GM12878 (cell line): ENCODE data around the gene TNFAIP3. TPM values are rescaled to one million over a fixed set of nuclear protein-coding genes. Genes with fewer than 3 reads are reported as not detected.

ENCODE experiments used
- ATAC-seq: fragments of 200-7000 bp; cut with Tn5 transposase; 3 replicates; pipeline ENCODE4 v1.9.1; 2020; ENCODE audit warnings: mild to moderate bottlenecking, moderate library complexity
- BruUV-seq: library from RNA; stranded (reverse); fragments of 400-500 nt; replicated peaks from 2 replicates; lab custom pipeline; 2021; lab: Mats Ljungman, UMichigan
- CTCF ChIA-PET: fragments of 300-600 bp; sonication (Branson Sonifier 250); formaldehyde crosslinking; extraction: SDS; loops from one replicate; lab custom pipeline; 2021; ENCODE audit warnings: inconsistent platforms; lab: Yijun Ruan, JAX
- POLR2A ChIA-PET: fragments of 350-600 bp; formaldehyde crosslinking; extraction: SDS; loops from one replicate; lab custom pipeline; 2021; ENCODE audit warnings: inconsistent platforms; lab: Charles Lee
- RAD21 ChIA-PET: fragments of 300-600 bp; sonication (Branson Sonifier 250); formaldehyde crosslinking; loops from one replicate; lab custom pipeline; 2023; ENCODE audit warnings: antibody characterized with exemption; ENCODE audit not compliant: unreplicated experiment; lab: Charles Lee
- SMC1A ChIA-PET: fragments of 300-600 bp; sonication (Branson Sonifier 250); formaldehyde crosslinking; loops from one replicate; lab custom pipeline; 2023; ENCODE audit not compliant: unreplicated experiment, uncharacterized antibody; lab: Charles Lee
- DNase-seq: peaks from one replicate; pipeline ENCODE4 v3.0.0-alpha.2; 2011; ENCODE audit warnings: low read depth, low spot score
- FAIRE-seq: peaks from 3 replicates; lab custom pipeline; 2011; peaks lifted over from hg19 to GRCh38; lab: Jason Lieb, UNC
- H2AFZ ChIP-seq: 2 replicates; pipeline ENCODE4 v1.6.0; 2011; ENCODE audit warnings: low read depth, low read length, control low read depth; ENCODE audit not compliant: control insufficient read depth
- H3K27ac ChIP-seq: 2 replicates; pipeline ENCODE4 v1.5.1; 2011; ENCODE audit warnings: control low read depth; ENCODE audit not compliant: control insufficient read depth, insufficient read depth
- H3K27me3 ChIP-seq, 2 experiments: replicated peaks in 1 of 2; 2 replicates each; pipeline versions ENCODE4 v1.6.0 to v1.6.1; 2011; ENCODE audit warnings: low read length in 1 of 2; ENCODE audit not compliant: control insufficient read depth in 2 of 2, insufficient read depth in 2 of 2
- H3K36me3 ChIP-seq, 2 experiments: 2 replicates each; pipeline ENCODE4 v1.5.1; 2011; ENCODE audit warnings: low read length in 1 of 2; ENCODE audit not compliant: control insufficient read depth in 2 of 2, insufficient read depth in 2 of 2
- H3K4me1 ChIP-seq: 2 replicates; pipeline ENCODE4 v1.6.1; 2011; ENCODE audit warnings: mild to moderate bottlenecking, low read length, moderate library complexity, mixed read lengths; ENCODE audit not compliant: control insufficient read depth, insufficient read depth
- H3K4me2 ChIP-seq: 2 replicates; pipeline ENCODE4 v1.6.0; 2011; ENCODE audit warnings: control low read depth; ENCODE audit not compliant: control insufficient read depth, insufficient read depth
- H3K4me3 ChIP-seq: fragments of 200-600 bp; sonication (generic); 2 replicates; pipeline ENCODE4 v1.5.1; 2016
- H3K79me2 ChIP-seq: 2 replicates; pipeline ENCODE4 v1.6.0; 2011; ENCODE audit warnings: low read length; ENCODE audit not compliant: control insufficient read depth, insufficient read depth
- H3K9ac ChIP-seq: 2 replicates; pipeline ENCODE4 v1.8.0; 2011; ENCODE audit warnings: low read length, control low read depth, mixed read lengths; ENCODE audit not compliant: control insufficient read depth, insufficient read depth
- H3K9me3 ChIP-seq: replicated peaks from 3 replicates; pipeline ENCODE4 v1.5.1; 2011; ENCODE audit warnings: mild to moderate bottlenecking, low read length; ENCODE audit not compliant: control insufficient read depth, insufficient read depth
- H4K20me1 ChIP-seq: 2 replicates; pipeline ENCODE4 v1.6.0; 2011; ENCODE audit not compliant: control insufficient read depth, insufficient read depth
- FOS ChIP-seq: IDR thresholded peaks from 3 replicates; pipeline ENCODE4 v1.6.1; 2011; ENCODE audit warnings: borderline replicate concordance; ENCODE audit not compliant: insufficient read length; ENCODE audit errors: extremely low read depth
- HCFC1 ChIP-seq: fragments of 150-350 bp; IDR thresholded peaks from 2 replicates; pipeline ENCODE4 v1.6.1; 2014; ENCODE audit warnings: low read length
- KAT2A ChIP-seq: conservative IDR thresholded peaks from 2 replicates; pipeline ENCODE4 v1.6.1; 2011; ENCODE audit warnings: low read depth, low read length; ENCODE audit not compliant: control insufficient read depth
- MAX ChIP-seq: IDR thresholded peaks from 2 replicates; pipeline ENCODE4 v1.6.1; 2012; ENCODE audit warnings: low read depth, low read length, improper control_type of control experiment
- NR2C1 ChIP-seq: fragments of 450-650 bp; IDR thresholded peaks from 2 replicates; pipeline ENCODE4 v1.6.1; 2017; ENCODE audit warnings: antibody characterized with exemption, mild to moderate bottlenecking, moderate library complexity
- NR2C2 ChIP-seq: IDR thresholded peaks from 2 replicates; pipeline ENCODE4 v1.6.1; 2011; ENCODE audit warnings: borderline replicate concordance, low read depth; ENCODE audit not compliant: control insufficient read depth, insufficient read length
- POLR2AphosphoS2 ChIP-seq: IDR thresholded peaks from 2 replicates; pipeline ENCODE4 v1.6.1; 2011; ENCODE audit warnings: low read depth, mild to moderate bottlenecking, low read length, improper control_type of control experiment, moderate library complexity
- TCF7 ChIP-seq: IDR thresholded peaks from 2 replicates; pipeline ENCODE4 v1.6.1; 2014; ENCODE audit warnings: antibody characterized with exemption, borderline replicate concordance
- ZBTB33 ChIP-seq: fragments of 450-650 bp; IDR thresholded peaks from 2 replicates; pipeline ENCODE4 v1.6.1; 2017; ENCODE audit warnings: mild to moderate bottlenecking
- ZNF217 ChIP-seq: fragments of 450-650 bp; IDR thresholded peaks from 2 replicates; pipeline ENCODE4 v1.6.1; 2017; ENCODE audit warnings: antibody characterized with exemption, mild to moderate bottlenecking
- ZNF24 ChIP-seq: fragments of 450-650 bp; IDR thresholded peaks from 2 replicates; pipeline ENCODE4 v1.6.1; 2017; ENCODE audit warnings: antibody characterized with exemption, mild to moderate bottlenecking
- ZNF384 ChIP-seq: IDR thresholded peaks from 2 replicates; pipeline ENCODE4 v1.6.1; 2012; ENCODE audit warnings: low read depth, mild to moderate bottlenecking, low read length, improper control_type of control experiment, borderline replicate concordance
- ZNF622 ChIP-seq: fragments of 450-650 bp; IDR thresholded peaks from 2 replicates; pipeline ENCODE4 v1.6.1; 2017; ENCODE audit warnings: mild to moderate bottlenecking, inconsistent platforms
- WGBS: methylation state at CpG from one replicate; pipeline ENCODE4 v1.1.6; 2016; ENCODE audit warnings: low lambda C conversion rate; ENCODE audit not compliant: insufficient replicate concordance, insufficient coverage; ENCODE audit errors: missing lambda C conversion rate; 5-methylcytosine and 5-hydroxymethylcytosine counted together
- in situ Hi-C: fragments of 300-500 bp; cut with MboI; formaldehyde crosslinking; loops from 9 replicates; pipeline ENCODE4 v1.14.3; 2018; ENCODE audit warnings: mixed read lengths
- intact Hi-C: fragments of 100-400 bp; cut with micrococcal nuclease; formaldehyde crosslinking; loops from one replicate; pipeline ENCODE4 v1.14.2; 2022; ENCODE audit not compliant: unreplicated experiment
- polyA plus RNA-seq, 11 experiments: library from polyadenylated mRNA; depleted of rRNA in 4 of 11; unstranded in 6 of 11; stranded (reverse) in 5 of 11; fragments of >200 nt; fragmentation: Nextera tagmentation in 4 of 11; fragmentation: Illumina TruSeq in 1 of 11; extraction: Ambion mirVana in 4 of 11; extraction: Trizol in 1 of 11; gene quantifications; 1 replicate in 1 of 11; 2 replicates in 10 of 11; pipeline versions ENCODE4 v1.2.1 to v1.2.3, GENCODE V29; 2011 to 2016; ENCODE audit warnings: inconsistent platforms in 2 of 11, missing spikeins in 2 of 11, low read depth in 1 of 11
- total RNA-seq, 4 experiments: library from RNA; depleted of rRNA in 3 of 4; stranded (reverse); fragments of >200 nt in 3 of 4; fragmentation: Illumina TruSeq in 1 of 4; extraction: Trizol in 1 of 4; gene quantifications; 2 replicates each; pipeline versions ENCODE4 v1.2.1 to v1.2.3, GENCODE V29; 2013 to 2021

The TNFAIP3 gene
- total and polyA plus RNA-seq, 10 of the 15 experiments (the other 5 are each of a cell fraction or from before 2014, with no cell fraction given), result 18.0 to 350 (median 127) TPM

GRCh38 chr6:137834508-137834907, 32.6 kb upstream of the TNFAIP3 start:
- intact Hi-C loops, result no loop called here
- Histone ChIP-seq H3K9me3 (peaks cover 5% of the 10 kb centered on the region; the same call in 2 of the 3 replicates), H3K9ac (no peak overlapping the region)
- ChIA-PET SMC1A (interaction anchor here (1.1 to 8.9 kb wide), 2 partner anchors 18 to 31 kb away, joined by 4 to 83 read pairs; partner anchors contain the start of gene TNFAIP3), CTCF (interaction anchor here (2.4 kb wide), 1 partner anchor 35 kb away, joined by 11 read pairs; no protein-coding TSS in a partner anchor)
- TF ChIP-seq ZNF217 (no peak), ZNF622 (no peak), HCFC1 (no peak), POLR2AphosphoS2 (no peak), TCF7 (no peak), MAX (no peak), KAT2A (no peak), NR2C2 (no peak), ZBTB33 (no peak), NR2C1 (no peak), FOS (no peak), ZNF24 (no peak), ZNF384 (no peak)
- TF ChIP-seq, all 136 proteins: peak for 0
- H3K27ac ChIP-seq, result no peak overlapping the region
- ChIA-PET POLR2A (interaction anchor here (10.3 kb wide), 1 partner anchor 24 kb away, joined by 95 read pairs; no protein-coding TSS in a partner anchor), RAD21 (interaction anchor here (3.5 kb wide), 1 partner anchor 31 kb away, joined by 12 read pairs; no protein-coding TSS in a partner anchor)
- H2AFZ ChIP-seq, result no peak overlapping the region
- no peak for ATAC-seq
- H3K4me1 ChIP-seq, result peaks cover 18% of the 10 kb centered on the region
- no peaks in the 10 kb centered on the region for H3K36me3 ChIP-seq
- no peak overlapping the region for H3K4me2 ChIP-seq
- no peaks in the 10 kb centered on the region; the same call in 1 of the 2 replicates for H3K79me2 ChIP-seq
- H3K4me3 ChIP-seq, result no peak overlapping the region
- DNase-seq, result no peak
- no TSS peak for BruUV-seq
- in situ Hi-C loops, result no loop called here
- no peaks in the 10 kb centered on the region for H4K20me1 ChIP-seq
- H3K27me3 ChIP-seq, result no peaks in the 10 kb centered on the region
- WGBS, result 59% methylated on average over 2 of the region's 3 CpGs
- no peak for FAIRE-seq
